Fibroblast of skin of left quadriceps (primary cell): Measurements from ENCODE around the gene REEP5.
"Not testable (repeated sequence)": the region's sequence is repeated elsewhere in the genome, so short reads cannot be mapped to it uniquely, and the experiment has no call there.

Source experiments
- DNase-seq, 2 experiments: peaks; one replicate each; pipeline ENCODE4 v3.0.0-alpha.2; 2013; ENCODE audit warnings: low read depth in 2 of 2

The REEP5 gene

GRCh38 chr5:112921833-112922817 lies at the start of gene REEP5:
Gene REEP5 (minus strand): TSS chr5:112922227. CDS start chr5:112922190, 37 bp downstream.
- DNase-seq, result peak; percentile 52 to 53

DNA sequence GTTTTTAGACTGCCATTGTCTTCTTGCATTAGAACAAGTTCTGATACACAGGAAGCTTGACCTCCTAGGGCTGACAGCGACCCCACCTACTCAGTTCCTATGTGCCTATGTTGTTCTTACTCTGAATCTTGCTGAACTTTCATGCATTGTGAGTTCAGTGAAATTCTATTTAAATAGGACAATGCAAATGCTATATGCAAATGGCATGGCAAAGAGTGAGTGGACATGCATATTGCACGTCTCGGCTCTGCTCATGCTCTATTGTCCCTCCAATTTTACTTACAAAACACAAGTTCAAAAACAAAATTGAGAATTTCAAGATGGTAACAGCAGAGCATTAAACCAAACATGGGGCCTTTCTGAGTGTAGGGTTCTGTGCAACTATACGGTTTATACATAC lies 49.2 kb upstream of the REEP5 start:
- no peak for DNase-seq

DNA sequence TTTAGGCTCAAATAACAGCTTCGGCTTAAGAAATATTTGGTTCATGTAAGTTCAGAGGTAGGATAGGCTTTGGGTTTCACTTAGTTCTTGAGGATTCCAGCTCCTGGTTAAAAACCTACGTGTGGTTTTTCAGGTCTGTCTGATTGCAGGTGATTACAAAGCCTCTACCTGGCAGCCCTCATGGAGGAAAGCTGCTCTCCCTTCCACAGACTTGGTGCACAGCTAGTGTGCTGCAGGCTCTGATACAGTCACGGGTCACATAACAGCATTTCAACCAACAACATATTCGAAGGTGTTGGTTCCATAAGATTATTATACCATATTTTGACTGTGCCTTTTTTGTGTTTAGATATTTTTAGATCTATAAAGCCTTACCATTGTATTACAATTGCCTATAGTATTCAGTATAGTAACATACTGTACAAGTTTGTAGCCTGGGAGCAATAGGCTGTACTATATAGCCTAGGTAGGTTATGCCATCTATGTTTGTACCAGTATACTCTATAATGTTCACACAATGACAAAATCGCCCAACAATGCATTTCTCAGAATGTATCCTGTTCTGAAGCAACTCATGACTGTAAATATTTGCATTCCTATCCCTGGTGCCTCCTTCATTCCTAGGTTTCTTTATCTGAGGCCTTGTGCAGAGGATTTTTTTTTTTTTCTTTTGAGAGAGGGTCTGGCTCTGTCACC lies 46.5 kb upstream of the REEP5 start:
- no peak for DNase-seq

DNA sequence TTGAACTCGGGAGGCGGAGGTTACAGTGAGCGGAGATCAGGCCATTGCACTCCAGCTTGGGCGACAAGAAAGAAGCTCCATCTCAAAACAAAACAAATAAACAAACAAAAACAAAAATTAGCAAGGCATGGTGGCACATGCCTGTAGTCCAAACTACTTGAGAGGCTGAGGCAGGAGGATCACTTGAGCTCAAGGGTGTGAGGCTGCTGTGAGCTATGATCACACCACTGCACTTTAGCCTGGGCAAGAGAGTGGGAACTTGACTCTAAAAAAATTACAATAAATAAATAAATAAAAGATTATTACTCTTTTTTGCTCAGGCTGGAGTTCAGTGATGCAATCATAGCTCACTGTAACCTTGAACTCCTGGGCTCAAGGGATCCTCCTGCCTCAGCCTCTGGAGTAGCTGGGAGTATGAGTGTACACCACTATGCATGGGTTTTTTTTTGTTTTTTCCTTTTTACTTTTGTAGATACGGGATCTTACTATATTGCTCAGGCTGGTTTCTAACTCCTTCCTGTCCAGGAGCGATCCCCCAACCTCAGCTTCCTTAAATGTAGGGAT lies 45.6 kb upstream of the REEP5 start:
- DNase-seq, result no peak

- DNase-seq, result no peak
Observed at GRCh38 chr5:112965733-112966306, 43.8 kb upstream of the REEP5 start.

- not testable (repeated sequence) for DNase-seq
Observed at GRCh38 chr5:112963374-112963733, 41.3 kb upstream of the REEP5 start.

GRCh38 chr5:112960863-112961504 lies 39.0 kb upstream of the REEP5 start:
- DNase-seq, result no peak

DNA sequence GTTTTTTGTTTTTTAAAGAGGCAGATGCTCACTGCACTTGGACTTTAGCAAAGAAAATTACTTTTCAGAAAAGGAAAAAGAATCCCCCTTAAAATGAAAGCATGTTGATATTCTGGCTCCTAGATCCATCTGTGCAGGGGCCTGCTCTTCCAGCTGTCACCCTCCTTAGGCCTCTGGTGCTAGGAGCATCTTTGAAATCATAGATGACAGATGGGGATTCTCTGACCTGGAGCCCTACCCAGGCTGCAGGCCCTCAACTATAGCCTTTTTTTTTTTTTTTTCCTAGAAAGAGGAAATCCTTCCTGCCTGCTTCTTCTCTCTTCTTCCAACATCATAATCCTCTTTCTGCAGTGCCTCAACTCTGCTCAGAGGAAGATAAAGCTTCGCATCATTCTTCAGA lies 38.3 kb upstream of the REEP5 start:
- no peak for DNase-seq

DNA sequence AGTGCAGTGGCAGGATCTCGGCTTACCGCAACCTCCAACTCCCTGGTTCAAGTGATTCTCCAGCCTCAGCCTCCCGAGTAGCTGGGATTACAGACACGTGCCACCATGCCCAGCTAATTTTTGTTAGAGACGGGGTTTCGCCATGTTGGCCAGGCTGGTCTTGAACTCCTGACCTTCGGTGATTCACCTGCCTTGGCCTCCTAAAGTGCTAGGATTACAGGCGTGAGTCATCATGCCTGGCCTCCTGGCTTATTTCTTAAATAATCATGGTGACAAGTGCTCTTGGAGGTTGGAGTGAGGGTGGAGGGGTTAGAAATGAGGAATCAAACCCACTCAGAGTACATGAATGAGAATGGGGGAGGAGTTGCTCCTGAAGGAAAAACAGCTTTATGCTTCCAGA lies 37.8 kb upstream of the REEP5 start:
- not testable (repeated sequence) for DNase-seq

GRCh38 chr5:112958093-112959088 lies 36.4 kb upstream of the REEP5 start:
- DNase-seq, result peak; percentile 89

DNA sequence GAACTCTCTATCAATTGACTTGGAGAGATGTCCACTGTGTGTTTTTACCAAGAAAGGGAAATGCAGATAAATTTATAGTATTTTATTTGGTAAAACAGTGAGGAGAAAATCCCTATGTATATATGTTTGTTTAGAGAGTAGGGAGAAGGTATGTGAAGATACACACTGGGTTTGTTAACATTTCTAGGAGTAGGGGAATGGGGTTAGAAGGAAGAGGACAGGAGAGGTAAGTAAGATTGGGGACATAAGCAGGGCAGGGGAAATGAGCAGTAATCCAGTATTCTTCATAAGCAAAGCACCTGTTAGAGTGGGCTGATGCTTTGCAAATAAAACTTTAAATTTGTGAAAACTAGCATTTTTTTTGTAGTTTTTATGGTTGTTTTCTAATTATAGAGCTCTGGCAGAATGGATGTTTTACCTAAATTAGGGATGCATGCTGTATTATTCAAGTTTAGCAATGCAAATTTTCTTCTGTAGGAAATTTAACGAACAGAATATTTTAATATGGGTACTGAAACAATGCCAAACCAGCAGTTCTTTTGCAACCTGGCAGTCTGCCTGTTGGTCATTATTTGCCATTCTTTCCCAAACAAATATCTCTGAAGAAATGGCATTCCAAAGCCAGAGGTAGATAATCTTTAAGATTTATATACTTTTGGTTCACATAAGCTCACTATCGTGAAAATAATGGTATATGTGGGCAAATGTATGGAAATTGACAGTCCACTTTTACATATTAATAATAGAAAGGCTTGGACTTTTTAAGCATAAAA lies 35.2 kb upstream of the REEP5 start:
- DNase-seq, result no peak

DNA sequence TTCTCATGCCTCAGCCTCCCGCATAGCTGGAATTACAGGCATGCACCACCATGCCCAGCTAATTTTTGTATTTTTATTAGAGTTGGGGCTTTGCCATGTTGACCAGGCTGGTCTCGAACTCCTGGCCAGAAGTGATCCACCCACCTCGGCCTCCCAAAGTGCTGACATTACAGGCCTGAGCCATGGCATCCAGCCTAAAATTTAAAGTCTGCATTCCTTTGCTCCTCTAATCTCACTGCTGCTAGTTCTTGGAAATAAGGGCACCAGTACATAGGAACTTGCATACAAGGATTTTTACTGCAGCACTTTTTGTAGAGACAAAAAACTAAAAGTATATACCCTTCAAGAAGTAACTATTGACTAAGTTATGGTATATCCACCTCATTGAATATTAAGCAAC lies 34.6 kb upstream of the REEP5 start:
- DNase-seq, result no peak

- DNase-seq, result no peak
Observed at GRCh38 chr5:112951124-112951702, 29.2 kb upstream of the REEP5 start.

DNA sequence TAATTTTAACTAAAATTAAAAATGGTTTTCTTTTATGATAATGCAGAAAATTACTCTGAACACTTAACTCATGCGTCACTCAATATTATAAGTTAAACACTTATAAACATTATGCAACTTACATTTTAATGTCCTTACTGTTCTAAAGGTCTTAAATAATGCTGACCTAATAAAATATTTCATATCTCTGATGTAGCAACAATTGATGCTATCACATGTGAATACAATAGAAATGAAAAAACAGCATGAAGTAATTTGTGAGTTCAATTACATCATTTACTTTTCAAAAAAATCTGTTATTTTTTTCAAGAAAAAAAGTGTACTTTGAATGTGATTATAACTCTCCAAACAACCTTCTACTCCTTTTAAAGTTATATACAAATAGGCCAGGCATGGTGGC lies 26.4 kb upstream of the REEP5 start:
- DNase-seq, result no peak

- no peak for DNase-seq
Observed at GRCh38 chr5:112940670-112941069, 18.6 kb upstream of the REEP5 start.

DNA sequence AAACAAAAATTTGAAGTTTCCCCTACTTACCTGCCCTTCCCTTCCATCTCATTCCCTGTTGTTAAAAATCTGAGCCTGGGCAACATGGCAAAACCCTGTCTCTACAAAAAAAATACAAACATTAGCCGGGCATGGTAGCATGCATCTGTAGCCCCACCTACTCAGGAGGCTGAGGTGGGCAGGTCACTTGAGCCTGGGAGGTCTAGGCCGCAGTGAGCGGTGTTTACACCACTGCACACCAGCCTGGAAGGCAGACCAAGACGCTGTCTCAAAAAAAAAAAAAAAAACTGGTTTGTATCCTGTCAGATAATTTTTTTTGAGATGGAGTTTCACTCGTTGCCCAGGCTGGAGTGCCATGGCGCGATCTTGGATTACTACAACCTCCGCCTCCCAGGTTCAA lies 16.3 kb upstream of the REEP5 start:
- DNase-seq, result no peak

DNA sequence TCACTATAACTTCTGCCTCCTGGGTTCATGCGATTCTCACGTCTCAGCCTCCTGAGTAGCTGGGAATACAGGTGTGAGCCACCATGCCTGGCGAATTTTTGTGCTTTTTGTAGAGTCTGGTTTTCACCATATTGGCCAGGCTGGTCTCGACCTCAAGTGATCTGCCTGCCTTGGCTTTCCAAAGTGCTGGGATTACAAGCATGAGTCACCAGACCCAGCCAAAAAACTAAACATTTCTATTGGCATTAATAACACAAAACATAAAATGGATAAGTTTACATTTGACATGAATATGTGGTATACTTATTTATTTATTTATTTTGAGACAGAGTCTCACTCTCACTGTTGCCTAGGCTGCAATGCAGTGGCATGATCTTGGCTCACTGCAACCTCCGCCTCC lies 13.6 kb upstream of the REEP5 start:
- no peak for DNase-seq

GRCh38 chr5:112934366-112934663 lies 12.3 kb upstream of the REEP5 start:
- no peak for DNase-seq

DNA sequence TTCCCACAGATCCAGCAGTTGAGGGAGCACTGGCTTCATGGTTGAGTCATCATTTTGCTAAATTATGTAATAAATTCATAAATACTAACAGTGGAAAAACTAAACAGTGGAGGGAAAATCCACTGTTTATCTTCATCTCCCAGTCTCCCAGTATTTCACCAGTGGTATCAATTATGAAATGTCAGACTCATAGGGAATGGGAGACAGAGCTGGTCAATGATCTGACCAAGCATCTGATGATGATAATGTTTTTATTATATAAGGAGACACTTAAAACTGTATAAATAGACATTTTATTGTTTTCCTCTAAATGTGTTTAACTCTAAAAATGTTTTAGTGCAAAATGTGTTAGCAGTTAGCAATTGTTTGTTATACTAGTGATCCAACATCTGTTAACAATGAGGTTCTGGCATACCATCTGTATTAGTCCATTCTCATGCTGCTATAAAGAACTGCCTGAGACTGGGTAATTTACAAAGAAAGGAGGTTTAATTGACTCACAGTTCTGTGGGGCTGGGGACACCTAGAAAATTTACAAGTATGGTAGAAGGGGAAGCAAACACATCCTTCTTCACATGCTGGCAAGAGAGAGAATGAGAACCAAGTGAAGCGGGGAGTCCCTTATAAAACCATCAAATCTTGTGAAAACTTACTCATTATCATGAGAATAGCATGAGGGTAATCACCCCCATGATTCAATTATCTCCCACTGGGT lies 11.8 kb upstream of the REEP5 start:
- peak; percentile 81 to 82 for DNase-seq
